Neural crest cell (in vitro differentiated cells): ENCODE results near the gene ZIC5. TPM values are rescaled to one million over a fixed set of nuclear protein-coding genes. Genes with fewer than 3 reads are reported as not detected.

Experiments
- DNase-seq: peaks from one replicate; pipeline ENCODE4 v3.0.0; 2021; ENCODE audit warnings: low read depth, mixed read lengths, low spot score
- H3K27ac Mint-ChIP-seq: one replicate; pipeline ENCODE4 v1.8.0; 2021; ENCODE audit warnings: mild to moderate bottlenecking, mixed read lengths; ENCODE audit not compliant: unreplicated experiment
- H3K27me3 Mint-ChIP-seq: 2 replicates; pipeline ENCODE4 v1.8.0; 2021; ENCODE audit warnings: low read depth, mild to moderate bottlenecking, mixed read lengths
- H3K36me3 Mint-ChIP-seq: 2 replicates; pipeline ENCODE4 v1.8.0; 2021; ENCODE audit warnings: low read depth, mild to moderate bottlenecking, mixed read lengths
- H3K4me1 Mint-ChIP-seq: 2 replicates; pipeline ENCODE4 v1.8.0; 2021; ENCODE audit warnings: mixed read lengths
- H3K4me3 Mint-ChIP-seq: one replicate; pipeline ENCODE4 v1.8.0; 2021; ENCODE audit warnings: mild to moderate bottlenecking, mixed read lengths
- H3K9me3 Mint-ChIP-seq: 2 replicates; pipeline ENCODE4 v1.8.0; 2021; ENCODE audit warnings: mixed read lengths
- CTCF ChIP-seq: fragments of 200-600 bp; sonication (generic); conservative IDR thresholded peaks from 2 replicates; pipeline ENCODE4 v1.5.0; 2021; ENCODE audit warnings: antibody characterized with exemption, mild to moderate bottlenecking
- total RNA-seq: library from RNA; stranded (reverse); gene quantifications from 2 replicates; pipeline ENCODE4 v1.2.1, GENCODE V29; 2021

ZIC5 gene
- total RNA-seq, 1 donor from 2014 or later: 6.7 TPM

GRCh38 chr13:99982036-99982730, 10.6 kb upstream of the ZIC5 start:
- H3K27me3 Mint-ChIP-seq: peaks cover 75% of the 10 kb centered on the region
- H3K36me3 Mint-ChIP-seq: peaks cover 12% of the 10 kb centered on the region
- H3K27ac Mint-ChIP-seq: no peak overlapping the region
- no peaks in the 10 kb centered on the region for H3K9me3 Mint-ChIP-seq
- DNase-seq: no peak
- H3K4me3 Mint-ChIP-seq: peak overlapping the region; percentile 93
- TF ChIP-seq CTCF: no peak
- H3K4me1 Mint-ChIP-seq: peaks cover 50% of the 10 kb centered on the region

- peaks cover 45% of the 10 kb centered on the region for H3K4me1 Mint-ChIP-seq
- H3K27ac Mint-ChIP-seq: no peak within 1 kb of the TSS
- DNase-seq: no peak
- H3K9me3 Mint-ChIP-seq: no peaks in the 10 kb centered on the region
- peak within 1 kb of the TSS; percentile 93 for H3K4me3 Mint-ChIP-seq
- H3K36me3 Mint-ChIP-seq: peaks cover 12% of the 10 kb centered on the region
- peaks cover 75% of the 10 kb centered on the region for H3K27me3 Mint-ChIP-seq
- TF ChIP-seq CTCF: no peak
Measured at GRCh38 chr13:99981735-99982035, 10.1 kb upstream of the ZIC5 start, which contains the start of gene ZIC2. Gene ZIC2, plus strand, starts transcription at chr13:99981784. Its CDS starts 281 bp downstream, at chr13:99982065.

- no peak overlapping the region for H3K27ac Mint-ChIP-seq
- TF ChIP-seq CTCF: no peak
- peaks cover 42% of the 10 kb centered on the region for H3K4me1 Mint-ChIP-seq
- peak overlapping the region; percentile 84 for H3K4me3 Mint-ChIP-seq
- H3K9me3 Mint-ChIP-seq: peaks cover 1% of the 10 kb centered on the region
- DNase-seq: no peak
- peaks cover 11% of the 10 kb centered on the region for H3K36me3 Mint-ChIP-seq
- H3K27me3 Mint-ChIP-seq: peaks cover 75% of the 10 kb centered on the region
Measured at GRCh38 chr13:99980824-99981734, 9.5 kb upstream of the ZIC5 start.

- Mint-ChIP-seq H3K27ac (no peak overlapping the region), H3K36me3 (peaks cover 11% of the 10 kb centered on the region), H3K4me1 (peaks cover 37% of the 10 kb centered on the region), H3K27me3 (peaks cover 76% of the 10 kb centered on the region), H3K4me3 (peak overlapping the region; percentile 84), H3K9me3 (peaks cover 3% of the 10 kb centered on the region)
- no peak for TF ChIP-seq CTCF
- DNase-seq: no peak
Measured at GRCh38 chr13:99980201-99980823, 8.7 kb upstream of the ZIC5 start.

GRCh38 chr13:99979453-99980200, 8.1 kb upstream of the ZIC5 start:
- H3K4me1 Mint-ChIP-seq: peaks cover 35% of the 10 kb centered on the region
- H3K4me3 Mint-ChIP-seq: peak overlapping the region; percentile 83
- TF ChIP-seq CTCF: no peak
- H3K27ac Mint-ChIP-seq: no peak overlapping the region
- H3K27me3 Mint-ChIP-seq: peaks cover 79% of the 10 kb centered on the region
- DNase-seq: no peak
- peaks cover 3% of the 10 kb centered on the region for H3K9me3 Mint-ChIP-seq
- H3K36me3 Mint-ChIP-seq: peaks cover 11% of the 10 kb centered on the region
